Stimulated activated CD4-positive, alpha-beta T cell treated with anti-CD3 and anti-CD28 coated beads, Interleukin-4, amount 100 ng/mL, for 4 hours (primary cell): ENCODE data around the gene RBM44.
"Not testable (repeated sequence)": the region's sequence is repeated elsewhere in the genome, so short reads cannot be mapped to it uniquely, and the experiment has no call there.

Source experiments
- DNase-seq, 2 experiments: peaks; one replicate each; pipeline ENCODE4 v3.0.0-alpha.2; 2020

Gene RBM44

DNA sequence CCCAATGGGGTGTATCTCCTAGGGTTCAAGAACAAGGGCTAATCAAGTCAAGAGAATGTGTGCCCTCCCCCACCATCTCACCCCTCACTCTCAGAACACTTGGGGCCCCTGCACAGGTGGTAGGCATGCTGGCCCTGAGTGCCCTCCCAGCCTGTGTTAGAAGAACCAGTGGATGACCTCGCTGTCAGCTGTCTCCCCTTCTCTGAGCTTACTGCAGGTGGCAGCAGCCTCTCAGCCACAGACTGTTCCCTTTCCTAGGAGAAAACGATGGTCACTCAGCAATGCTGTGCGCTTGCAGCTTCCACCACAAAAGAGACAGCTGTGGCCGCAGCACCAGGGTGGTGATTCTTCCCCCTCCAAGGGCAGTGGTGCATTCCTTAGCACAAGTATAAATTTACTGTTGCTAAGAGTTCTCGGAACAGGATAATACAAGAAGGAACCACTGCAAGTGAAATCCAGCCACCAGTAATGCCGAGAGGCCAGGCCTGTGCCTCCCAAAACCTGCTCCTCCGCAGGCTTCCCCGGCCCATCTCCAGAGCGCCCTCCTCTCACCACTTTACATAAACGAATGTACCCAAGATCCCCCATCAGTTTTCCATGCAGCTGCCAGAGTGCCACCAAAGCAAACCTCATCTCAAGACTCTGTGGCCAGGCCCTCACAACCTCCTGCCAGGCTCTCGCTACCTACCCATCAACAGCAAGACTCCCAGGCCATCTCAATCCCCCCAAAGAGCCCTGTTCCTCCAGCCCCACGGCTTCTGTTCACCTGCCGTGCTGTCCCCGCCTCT is 59.9 kb downstream of the RBM44 start:
- DNase-seq = peak in 1 of 2 experiments; percentile 22

- no peak for DNase-seq
Observed at GRCh38 chr2:237859082-237859433, 60.5 kb downstream of the RBM44 start.

GRCh38 chr2:237859533-237860272 is 61.1 kb downstream of the RBM44 start, which contains the start of gene RAMP1:
Gene RAMP1, plus strand, starts transcription at chr2:237859623. Its CDS starts 53 bp downstream, at chr2:237859676.
- DNase-seq = no peak

- no peak for DNase-seq
Observed at GRCh38 chr2:237860273-237860935, 61.8 kb downstream of the RBM44 start.

- no peak for DNase-seq
Observed at GRCh38 chr2:237861875-237862527, 63.4 kb downstream of the RBM44 start.

DNA sequence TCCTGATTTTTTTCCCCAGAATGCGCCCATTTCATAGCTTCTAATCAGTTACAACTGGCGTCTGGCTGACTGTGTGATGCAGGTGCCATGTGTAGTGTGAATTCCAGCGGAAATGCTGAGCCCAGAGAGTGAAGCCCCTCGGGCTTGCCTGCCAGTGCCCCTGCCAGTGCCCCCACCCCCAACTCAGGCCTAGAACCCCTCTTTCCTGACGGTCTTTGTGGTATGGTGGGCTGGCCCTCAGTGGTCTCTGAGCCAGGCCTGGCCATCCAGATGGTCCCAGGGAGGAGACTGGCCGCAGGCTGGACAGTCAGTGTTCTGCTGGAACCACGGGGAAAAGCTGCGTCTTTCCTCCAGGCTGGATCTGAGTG is 63.9 kb downstream of the RBM44 start:
- DNase-seq = no peak

DNA sequence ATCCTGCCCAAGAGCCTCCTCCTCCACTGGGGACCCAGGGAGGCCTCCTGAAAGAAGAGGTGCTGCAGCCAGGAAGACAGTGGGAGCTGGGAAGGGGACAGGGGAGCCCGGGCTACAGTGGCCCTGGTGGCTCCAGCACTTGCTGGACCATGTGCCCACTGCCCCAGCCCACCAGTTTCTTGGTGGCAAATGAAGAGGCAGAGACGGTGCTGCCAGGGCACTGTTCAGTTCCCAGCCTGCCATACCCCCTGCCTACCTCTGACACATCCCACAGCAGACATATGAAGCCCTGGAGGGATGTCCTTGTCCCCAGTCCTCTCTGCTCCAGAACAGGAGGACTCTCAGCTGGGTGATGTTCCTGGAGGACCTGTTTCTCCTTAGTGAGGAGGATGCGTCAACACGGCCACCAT is 64.5 kb downstream of the RBM44 start:
- DNase-seq = no peak

GRCh38 chr2:237863689-237864443 is 65.3 kb downstream of the RBM44 start:
- DNase-seq = no peak

GRCh38 chr2:237864444-237864931 is 65.9 kb downstream of the RBM44 start:
- no peak for DNase-seq

DNA sequence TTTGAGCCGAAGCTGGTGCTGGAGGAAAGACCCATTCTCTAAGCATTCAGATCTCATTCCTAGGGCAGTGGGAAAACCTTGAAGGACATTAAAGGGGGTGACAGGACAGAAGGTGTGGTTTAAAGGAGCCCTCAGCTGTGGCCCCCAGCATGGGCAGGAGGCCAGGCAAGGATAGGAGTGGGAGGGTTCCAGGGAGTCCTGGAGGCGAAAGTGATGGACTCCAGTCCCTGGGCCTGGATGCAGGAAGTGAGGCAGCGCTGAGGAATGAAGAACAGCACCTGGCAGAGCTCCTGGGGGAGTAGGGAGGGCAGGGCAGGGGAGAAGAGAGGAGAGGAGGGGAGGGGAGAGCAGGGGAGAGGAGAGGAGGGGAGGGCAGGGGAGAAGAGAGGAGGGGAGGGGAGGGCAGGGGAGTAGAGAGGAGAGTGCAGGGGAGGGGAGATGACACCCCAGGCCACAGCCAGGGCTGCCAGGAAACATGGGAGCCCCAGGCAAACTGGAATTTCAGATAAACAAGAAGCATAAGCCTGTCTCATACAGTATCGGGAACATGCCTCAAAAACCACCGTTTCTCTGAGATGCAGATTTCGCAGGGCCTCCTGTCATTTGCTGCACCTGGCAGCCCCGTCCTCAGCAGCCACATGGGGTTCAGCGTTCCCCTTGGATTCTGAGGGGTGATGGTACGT is 66.5 kb downstream of the RBM44 start:
- DNase-seq = no peak

- DNase-seq = no peak
Observed at GRCh38 chr2:237865623-237866041, 67.1 kb downstream of the RBM44 start.

DNA sequence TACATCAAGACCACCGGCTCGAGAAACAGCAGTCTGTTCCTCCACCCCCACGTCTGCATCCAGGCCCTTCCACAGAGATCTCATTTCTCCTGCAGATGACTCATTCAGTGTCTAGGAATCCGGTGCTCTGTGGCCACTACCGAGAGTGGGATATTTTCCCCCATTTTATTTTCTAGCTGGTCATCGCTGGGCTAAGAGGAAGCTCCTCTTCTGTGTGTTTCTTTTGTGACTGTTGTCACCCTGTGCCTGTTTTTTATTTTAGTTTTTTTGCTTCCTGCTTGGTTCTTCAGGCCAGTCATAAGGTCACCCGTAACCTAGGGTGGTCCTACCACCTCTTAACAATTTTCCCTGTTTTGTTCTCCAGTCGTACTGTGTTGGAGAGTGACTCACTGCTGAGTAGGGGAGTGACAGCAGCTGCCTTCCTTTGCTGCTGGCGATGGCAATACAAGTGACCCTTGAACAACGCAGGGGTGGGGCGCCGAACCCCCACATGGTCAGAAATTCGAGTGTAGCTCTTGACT is 67.6 kb downstream of the RBM44 start:
- no peak for DNase-seq

DNA sequence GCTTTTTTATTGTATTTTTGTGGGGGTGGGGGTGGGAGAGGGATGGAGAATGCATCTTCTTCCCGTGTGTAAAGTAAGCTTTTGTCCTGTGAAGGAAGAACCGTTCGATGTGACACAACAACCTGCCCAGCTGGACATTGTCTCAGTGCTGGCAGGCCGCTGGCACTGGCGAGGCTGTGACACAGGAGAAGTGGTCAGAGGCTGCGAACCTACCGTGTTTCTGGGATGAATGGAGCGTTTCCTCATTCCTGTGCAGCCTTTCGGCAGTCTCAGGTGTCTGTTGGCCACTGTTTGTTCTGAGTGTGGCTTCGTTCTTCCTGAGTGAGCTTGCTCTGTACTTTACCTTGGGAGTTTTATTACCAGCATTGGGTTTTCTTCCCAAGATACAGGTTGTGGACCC is 68.9 kb downstream of the RBM44 start:
- no peak for DNase-seq

DNA sequence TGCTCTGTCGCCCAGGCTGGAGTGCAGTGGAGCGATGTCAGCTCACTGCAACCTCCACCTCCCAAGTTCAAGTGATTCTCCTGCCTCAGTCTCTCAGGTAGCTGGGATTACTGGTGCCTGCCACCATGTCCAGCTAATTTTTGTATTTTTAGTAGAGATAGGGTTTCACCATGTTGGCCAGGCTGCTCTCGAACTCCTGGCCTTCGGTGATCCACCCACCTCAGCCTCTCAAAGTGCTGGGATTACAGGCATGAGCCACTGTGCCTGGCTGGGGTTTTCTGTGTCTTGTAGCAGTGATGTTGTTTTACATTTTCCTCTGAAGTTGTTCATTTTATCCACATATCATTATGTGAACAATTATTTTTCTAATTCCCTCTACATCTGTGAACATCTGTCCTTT is 69.5 kb downstream of the RBM44 start:
- not testable (repeated sequence) for DNase-seq

DNA sequence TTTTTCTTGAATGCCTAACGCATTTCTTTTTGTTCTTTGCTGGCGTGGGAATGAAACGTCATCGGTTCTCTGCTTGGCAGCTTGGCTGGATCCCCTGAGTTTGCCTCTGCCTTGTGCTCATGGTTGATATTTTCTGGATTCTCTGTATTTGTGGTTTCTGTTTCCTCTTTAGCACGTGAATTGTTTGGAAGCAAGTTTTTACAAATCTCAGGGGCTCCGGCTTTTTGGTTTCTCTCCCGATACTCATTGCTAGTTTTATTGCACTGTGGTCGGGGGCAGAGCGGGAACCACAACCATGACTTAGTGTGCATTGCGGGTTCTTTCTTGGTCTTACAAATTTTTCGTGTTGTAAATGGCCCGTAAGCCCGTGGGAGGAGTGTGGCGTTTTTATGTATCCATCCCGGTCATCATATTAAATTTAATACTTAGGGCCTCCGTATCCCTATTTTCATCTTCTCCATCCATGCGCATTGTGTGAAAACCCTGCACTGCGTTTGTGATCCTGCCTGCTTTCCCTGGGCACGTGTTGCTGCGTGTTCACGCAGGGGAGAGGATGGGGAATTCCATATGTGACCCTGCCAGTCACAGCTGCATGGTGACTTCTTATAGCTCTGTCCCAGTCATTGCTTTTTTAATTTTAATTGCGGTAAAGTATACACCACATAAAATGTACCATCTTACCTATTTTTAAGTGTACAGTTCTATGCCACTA is 70.2 kb downstream of the RBM44 start:
- no peak for DNase-seq

DNA sequence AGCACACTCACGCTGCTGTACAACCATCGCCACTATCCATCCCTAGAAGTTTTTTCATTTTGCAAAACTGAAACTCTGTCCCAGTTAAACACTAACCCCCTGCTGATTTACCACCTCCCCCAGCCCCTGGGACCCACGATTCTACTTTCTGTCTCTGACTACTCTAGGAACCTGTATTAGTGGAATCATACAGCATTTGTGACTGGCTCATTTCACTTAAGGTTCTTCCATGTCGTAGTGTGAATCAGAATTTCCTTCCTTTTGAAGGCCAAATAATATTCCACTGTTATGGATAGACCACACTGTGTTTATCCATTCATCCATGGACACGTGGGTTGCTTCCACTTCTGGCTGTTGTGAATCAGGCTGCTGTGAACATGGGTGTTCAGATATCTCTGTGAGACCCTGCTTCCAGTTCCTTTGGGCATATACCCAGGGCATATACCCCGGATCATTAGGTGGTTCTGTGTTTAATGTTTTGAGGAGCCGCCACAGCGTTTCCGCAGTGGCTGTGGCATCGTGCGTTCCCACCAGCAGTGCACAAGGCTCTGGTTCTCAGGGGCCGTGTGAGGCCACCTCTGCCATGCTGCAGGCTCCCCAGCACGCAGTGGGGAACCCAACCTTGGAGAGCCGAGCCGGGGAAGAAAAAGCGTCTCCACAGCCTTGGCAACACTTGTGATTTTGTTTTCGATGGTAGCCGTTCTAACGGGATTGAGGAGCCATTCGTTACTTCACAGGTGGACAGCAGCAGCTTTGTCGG is 70.9 kb downstream of the RBM44 start:
- DNase-seq = no peak

DNA sequence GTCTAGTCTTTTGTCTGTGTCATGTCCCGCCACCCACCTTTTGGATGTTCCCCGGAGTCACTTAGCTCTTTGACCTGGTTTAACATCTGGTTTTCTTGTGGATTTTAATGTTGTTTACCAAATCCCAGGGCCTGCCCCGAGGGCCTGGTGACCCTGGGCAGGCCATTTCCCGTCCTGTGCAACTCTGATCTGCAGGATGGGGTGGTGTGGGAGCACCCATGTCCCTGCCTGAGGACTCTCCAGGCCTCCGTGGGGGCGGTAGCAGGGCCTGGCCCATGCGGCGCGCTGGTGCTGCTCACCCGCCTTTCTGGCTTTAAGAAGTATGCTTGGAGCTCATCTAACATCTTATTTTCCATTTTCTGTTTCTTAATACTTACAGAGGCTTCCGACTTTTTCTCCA is 71.5 kb downstream of the RBM44 start:
- DNase-seq = no peak

DNA sequence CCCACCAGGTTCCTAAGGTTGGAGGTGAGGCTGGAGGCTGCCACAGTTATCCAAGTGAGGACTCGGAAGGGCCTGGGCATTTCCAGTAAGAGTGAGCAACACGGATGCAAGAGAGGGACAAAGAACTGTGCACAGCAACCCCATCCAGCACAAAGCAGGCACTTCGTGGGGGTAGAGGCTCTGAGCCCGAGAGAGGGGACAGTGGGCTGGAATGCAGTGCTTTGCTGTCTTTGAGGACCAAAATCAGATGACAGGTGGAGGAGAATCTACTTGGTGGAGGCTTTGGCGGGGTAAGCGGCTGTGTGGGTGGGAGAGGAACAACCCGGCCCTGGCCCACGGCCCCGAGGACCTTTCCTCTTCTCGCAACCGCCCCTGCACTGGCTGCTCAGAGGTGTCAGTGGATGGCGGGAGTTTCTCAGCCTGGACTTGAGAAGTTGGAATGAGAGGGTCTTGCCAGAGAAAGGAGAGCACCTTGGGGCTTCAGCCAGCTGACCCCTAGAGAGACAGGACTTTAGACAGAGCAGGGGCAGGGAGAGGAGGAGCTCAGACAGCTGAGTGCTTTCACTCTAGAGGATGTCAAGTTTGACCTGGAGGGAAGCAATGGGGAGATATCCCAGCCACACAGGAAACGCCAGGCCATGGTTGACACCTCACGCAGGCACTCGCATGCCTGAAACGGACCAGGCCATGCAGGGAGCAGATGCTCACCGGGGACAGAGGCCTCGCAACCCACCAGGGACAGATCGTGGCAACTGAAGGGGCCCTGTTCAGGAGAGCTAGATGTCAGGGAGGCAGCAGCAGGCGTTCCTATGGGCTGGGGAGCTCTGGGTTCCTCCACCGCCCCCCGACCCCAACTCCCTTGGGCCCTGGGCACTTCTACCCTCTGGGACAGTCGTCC is 72.4 kb downstream of the RBM44 start:
- DNase-seq = no peak
